Measurements from ENCODE around the gene MUC12. TPM values are rescaled to one million over a fixed set of nuclear protein-coding genes. Genes with fewer than 3 reads are reported as not detected.

The MUC12 gene
- total and polyA plus RNA-seq, 2 of the 8 experiments (the other 6 are each of a cell fraction or from before 2014, with no cell fraction given) = 7.7 to 16.2 TPM

- Histone ChIP-seq H2BK15ac (ENCODE audit: low read length) (no peak overlapping the region), H2BK5ac (ENCODE audit: low read depth, low read length) (no peak overlapping the region), H3K4me3 (ENCODE audit: extremely low read depth in 1 of 4, insufficient read depth in 2 of 4, low read depth in 3 of 4, low read length in 4 of 4) (no peak overlapping the region), H3K23ac (ENCODE audit: insufficient read length) (no peak overlapping the region), H4K91ac (replicated peaks; ENCODE audit: insufficient read length, low read length) (no peak overlapping the region), H2BK20ac (ENCODE audit: low read length) (no peak overlapping the region), H3K27me3 (replicated peaks in 1 of 4; ENCODE audit: control insufficient read depth in 3 of 4, extremely low read depth in 1 of 4, insufficient read depth in 3 of 4, low read length in 3 of 4) (no peaks in the 10 kb centered on the region; a peak in 1 of 7 replicates), H3K4ac (replicated peaks; ENCODE audit: insufficient read length, low read depth, low read length) (no peak overlapping the region), H3K14ac (ENCODE audit: insufficient read length) (no peak overlapping the region), H3K36me3 (ENCODE audit: control insufficient read depth in 2 of 4, insufficient read depth in 4 of 4, low read length in 3 of 4) (peaks cover 0 to 2% (median 0%) of the 10 kb centered on the region in 4 experiments; a peak in 1 of 8 replicates), H3K27ac (ENCODE audit: low read depth, low read length) (no peak overlapping the region), H4K5ac (ENCODE audit: insufficient read length, low read depth, low read length) (no peak overlapping the region), H3K9me3 (ENCODE audit: insufficient read depth in 2 of 2, low read depth in 1 of 2, low read length in 1 of 2) (no peaks in the 10 kb centered on the region), H2AK5ac (ENCODE audit: low read depth, low read length) (no peak overlapping the region), H2BK12ac (ENCODE audit: low read depth, low read length) (no peak overlapping the region), H3K79me1 (ENCODE audit: low read depth, low read length) (0 out of 2 replicates have a peak, but pooled peaks cover 5% of the 10 kb centered on the region), H3K9ac (replicated peaks in 1 of 4; ENCODE audit: extremely low read depth in 1 of 4, low read depth in 3 of 4, low read length in 3 of 4) (no peak overlapping the region), H3K4me2 (ENCODE audit: insufficient read depth in 1 of 2, low read depth in 2 of 2, low read length in 2 of 2) (no peak overlapping the region), H3K56ac (replicated peaks; ENCODE audit: insufficient read length, low read depth, low read length) (no peak overlapping the region), H3K4me1 (replicated peaks in 1 of 4; ENCODE audit: control insufficient read depth in 3 of 4, insufficient read depth in 4 of 4, low read length in 3 of 4) (peaks cover 8 to 19% (median 13%) of the 10 kb centered on the region in 4 experiments), H4K8ac (ENCODE audit: extremely low read depth, insufficient read depth, low read length) (no peak overlapping the region), H2BK120ac (replicated peaks; ENCODE audit: low read depth, low read length) (no peak overlapping the region), H3K79me2 (ENCODE audit: control insufficient read depth in 1 of 2, insufficient read depth in 2 of 2, low read length in 2 of 2) (no peaks in the 10 kb centered on the region), H3K18ac (ENCODE audit: extremely low read depth, low read length) (no peak overlapping the region), H4K20me1 (replicated peaks in 1 of 2; ENCODE audit: control insufficient read depth in 1 of 2, insufficient read depth in 2 of 2, low read length in 2 of 2) (no peaks in the 10 kb centered on the region), H2AFZ (ENCODE audit: low read length) (no peak overlapping the region), H3K23me2 (ENCODE audit: low read depth, low read length) (peaks cover 9% of the 10 kb centered on the region; the same call in 1 of the 2 replicates)
- no peak for DNase-seq (ENCODE audit: low read depth in 1 of 2, low spot score in 2 of 2)
- POLR2A ChIA-PET (ENCODE audit: partially characterized antibody) = no interaction called here
- 89% methylated on average over 6 of the region's 6 CpGs; no CpG with 5 or more reads in 1 of the 2 experiments for WGBS, 2 experiments (ENCODE audit: extremely low coverage in 1 of 2, insufficient coverage in 1 of 2, insufficient read length in 1 of 2, insufficient replicate concordance in 2 of 2, low coverage in 1 of 2, low lambda C conversion rate in 2 of 2, missing lambda C conversion rate in 1 of 2)
- FAIRE-seq = no peak
- CTCF ChIA-PET (ENCODE audit: partially characterized antibody) = interaction anchor here (0.6 to 1.4 kb wide), 6 partner anchors 38 to 444 kb away, joined by 3 to 4 read pairs (median 3); partner anchors contain the start of gene MUC3A
- no peak for TF ChIP-seq BACH1 (IDR thresholded peaks at IDR 0.05; ENCODE audit: low read length)
- no peak for TF ChIP-seq SP1 (IDR thresholded peaks at IDR 0.05; ENCODE audit: low read depth, low read length)
- no peak for TF ChIP-seq CHD2 (IDR thresholded peaks at IDR 0.05; ENCODE audit: low read length)
- no peak for TF ChIP-seq ATF3 (IDR thresholded peaks at IDR 0.05; ENCODE audit: insufficient read depth, low read depth, low read length)
- no peak for TF ChIP-seq ATF2 (IDR thresholded peaks at IDR 0.05; ENCODE audit: low read length)
- no peak for TF ChIP-seq RNF2 (IDR thresholded peaks at IDR 0.05; ENCODE audit: borderline replicate concordance, low read depth, low read length, missing control alignments, poor library complexity, severe bottlenecking)
- no peak for TF ChIP-seq EGR1 (IDR thresholded peaks at IDR 0.05; ENCODE audit: borderline replicate concordance, low read depth, low read length)
- no peak for TF ChIP-seq POLR2A (IDR thresholded peaks at IDR 0.05; ENCODE audit: control extremely low read depth in 1 of 2, low read depth in 2 of 2, low read length in 2 of 2)
- TF ChIP-seq EP300 (IDR thresholded peaks at IDR 0.05; ENCODE audit: borderline replicate concordance in 1 of 2, low read depth in 2 of 2, low read length in 2 of 2) = no peak
- TF ChIP-seq YY1 (IDR thresholded peaks at IDR 0.05; ENCODE audit: low read depth, low read length) = no peak
- no peak for TF ChIP-seq CHD1 (IDR thresholded peaks at IDR 0.05; ENCODE audit: low read depth, low read length)
- TF ChIP-seq GABPA (IDR thresholded peaks at IDR 0.05; ENCODE audit: borderline replicate concordance, insufficient read depth, low read length) = no peak
Measured at GRCh38 chr7:101012931-101013330, 43.6 kb downstream of the MUC12 start.
